GM20000 (cell line): Measurements from ENCODE around the gene GRIK1.

Experiments used
- DNase-seq: peaks from one replicate; pipeline ENCODE4 v3.0.0; 2012; ENCODE audit warnings: low spot score
- CTCF ChIP-seq: IDR thresholded peaks from 2 replicates; pipeline ENCODE4 v1.5.1; 2012; ENCODE audit warnings: mild to moderate bottlenecking, control low read depth; ENCODE audit errors: extremely low read depth, missing control alignments

Gene GRIK1

DNA sequence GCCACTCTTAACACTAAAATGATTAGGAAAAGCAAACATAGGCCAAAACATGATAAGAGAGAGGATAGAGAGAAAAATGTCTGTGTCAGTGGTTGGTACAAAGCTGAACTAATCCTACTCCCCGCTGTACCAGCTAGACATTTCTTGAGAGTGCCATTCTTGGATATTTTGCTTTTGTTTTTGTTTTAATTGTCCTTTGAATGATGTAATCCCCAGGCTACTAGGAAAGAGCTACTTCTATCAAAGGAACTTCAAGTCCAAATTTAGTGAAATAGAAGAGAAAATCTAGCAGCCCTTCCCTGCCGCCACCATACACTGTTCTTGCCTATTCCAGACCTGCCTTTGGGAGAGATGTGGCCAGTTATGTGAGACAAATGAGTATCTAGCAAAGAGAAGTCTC is 269.6 kb downstream of the GRIK1 start:
- no peak for TF ChIP-seq CTCF
- DNase-seq: no peak

- TF ChIP-seq CTCF: no peak
- DNase-seq: no peak
Measured at GRCh38 chr21:29669416-29669815, 270.4 kb downstream of the GRIK1 start.

- no peak for DNase-seq
Measured at GRCh38 chr21:29667651-29668050, 272.1 kb downstream of the GRIK1 start.

GRCh38 chr21:29664615-29665014 is 275.2 kb downstream of the GRIK1 start:
- DNase-seq: no peak
- TF ChIP-seq CTCF: no peak

More at GRCh38 chr21:29667651-29668050, 272.1 kb downstream of the GRIK1 start:
- no peak for TF ChIP-seq CTCF

- TF ChIP-seq CTCF: no peak
- DNase-seq: no peak
Measured at GRCh38 chr21:29661672-29662442, 277.9 kb downstream of the GRIK1 start.

DNA sequence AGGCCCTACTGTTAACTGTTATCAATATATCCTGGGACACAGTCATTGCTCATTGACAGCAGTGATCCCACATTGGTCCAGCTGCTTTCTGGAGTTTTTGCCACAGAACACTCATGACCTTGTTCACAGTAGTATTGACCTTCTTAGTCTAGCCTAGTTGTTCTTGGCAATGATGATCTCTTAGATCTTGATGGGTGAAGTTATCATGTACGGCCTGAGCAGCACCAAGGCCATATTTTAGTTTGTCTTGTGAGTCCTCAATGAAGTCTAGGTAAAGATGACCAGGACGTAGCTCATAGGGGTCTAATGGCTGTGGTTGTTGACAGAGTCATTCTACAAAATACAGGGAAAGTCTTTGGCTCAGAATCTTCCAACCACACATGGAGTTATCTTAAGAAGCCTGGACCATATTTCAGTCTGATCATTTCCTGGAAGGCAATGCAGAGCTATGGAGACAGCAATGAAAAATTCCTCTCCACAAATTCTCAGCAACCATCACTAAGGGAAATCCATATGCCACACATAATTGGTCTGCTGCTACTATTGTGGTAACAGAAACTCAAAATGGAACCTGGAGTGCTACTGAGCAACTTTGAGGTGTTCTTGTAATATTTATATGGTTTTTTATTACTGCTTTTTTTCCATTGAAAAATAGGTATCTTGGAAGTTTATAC is 279.6 kb downstream of the GRIK1 start:
- no peak for TF ChIP-seq CTCF
- DNase-seq: no peak

DNA sequence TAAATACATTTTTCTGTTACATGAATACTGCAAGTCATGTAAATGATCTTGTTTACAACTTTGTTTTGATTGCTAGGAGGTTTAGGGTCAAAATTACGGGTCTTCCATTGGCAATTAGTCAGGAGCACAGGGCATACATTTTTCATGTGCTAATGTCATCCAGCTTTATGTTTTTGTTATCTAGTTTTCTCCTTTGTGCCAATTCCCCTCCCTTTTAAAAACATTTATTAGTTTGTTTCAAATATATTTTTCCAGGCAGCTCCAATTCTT is 280.9 kb downstream of the GRIK1 start:
- DNase-seq: no peak
- TF ChIP-seq CTCF: no peak
